Spinal cord (tissue), 10 donors: ENCODE data around the gene MYT1. TPM values are rescaled to one million over a fixed set of nuclear protein-coding genes. Genes with fewer than 3 reads are reported as not detected.

Source experiments
- DNase-seq, 6 donors: peaks; one replicate each; pipeline versions ENCODE4 v3.0.0 to v3.0.0-alpha.2; 2013 to 2015; ENCODE audit warnings: low spot score in 6 of 6, low read depth in 4 of 6
- H3K27ac ChIP-seq: one replicate; pipeline ENCODE4 v1.5.1; 2013; ENCODE audit warnings: low read depth, low read length, control low read depth
- H3K27me3 ChIP-seq: one replicate; pipeline ENCODE4 v1.6.1; 2013; ENCODE audit warnings: low read length; ENCODE audit not compliant: control insufficient read depth, insufficient read depth
- H3K36me3 ChIP-seq: one replicate; pipeline ENCODE4 v1.6.1; 2013; ENCODE audit warnings: low read length; ENCODE audit not compliant: control insufficient read depth, insufficient read depth
- H3K4me1 ChIP-seq: one replicate; pipeline ENCODE4 v1.6.1; 2013; ENCODE audit warnings: low read length; ENCODE audit not compliant: control insufficient read depth, insufficient read depth
- H3K4me3 ChIP-seq: one replicate; pipeline ENCODE4 v1.5.1; 2013; ENCODE audit warnings: low read depth, low read length, control low read depth
- H3K9me3 ChIP-seq: one replicate; pipeline ENCODE4 v1.6.1; 2013; ENCODE audit warnings: low read length; ENCODE audit not compliant: control insufficient read depth, insufficient read depth
- WGBS: methylation state at CpG from one replicate; pipeline ENCODE4 v1.1.5; 2013; ENCODE audit warnings: missing lambda C conversion rate; ENCODE audit not compliant: insufficient coverage; 5-methylcytosine and 5-hydroxymethylcytosine counted together
- polyA plus RNA-seq, 2 donors: library from polyadenylated mRNA; unstranded; fragments of 120-200 nt; gene quantifications; one replicate each; pipeline ENCODE4 v1.2.1, GENCODE V29; 2013; ENCODE audit not compliant: insufficient read length in 2 of 2
- total RNA-seq, 2 donors: library from RNA; depleted of rRNA in 1 of 2; stranded (reverse); fragments of 120-200 nt in 1 of 2; fragments of >200 nt in 1 of 2; gene quantifications; one replicate each; pipeline versions ENCODE4 v1.2.3 to v1.2.4, GENCODE V29; 2013 to 2014
- donor health status: healthy.

The MYT1 gene
- total and polyA plus RNA-seq, 4 donors, result 6.1 to 21.4 (median 13.5) TPM

DNA sequence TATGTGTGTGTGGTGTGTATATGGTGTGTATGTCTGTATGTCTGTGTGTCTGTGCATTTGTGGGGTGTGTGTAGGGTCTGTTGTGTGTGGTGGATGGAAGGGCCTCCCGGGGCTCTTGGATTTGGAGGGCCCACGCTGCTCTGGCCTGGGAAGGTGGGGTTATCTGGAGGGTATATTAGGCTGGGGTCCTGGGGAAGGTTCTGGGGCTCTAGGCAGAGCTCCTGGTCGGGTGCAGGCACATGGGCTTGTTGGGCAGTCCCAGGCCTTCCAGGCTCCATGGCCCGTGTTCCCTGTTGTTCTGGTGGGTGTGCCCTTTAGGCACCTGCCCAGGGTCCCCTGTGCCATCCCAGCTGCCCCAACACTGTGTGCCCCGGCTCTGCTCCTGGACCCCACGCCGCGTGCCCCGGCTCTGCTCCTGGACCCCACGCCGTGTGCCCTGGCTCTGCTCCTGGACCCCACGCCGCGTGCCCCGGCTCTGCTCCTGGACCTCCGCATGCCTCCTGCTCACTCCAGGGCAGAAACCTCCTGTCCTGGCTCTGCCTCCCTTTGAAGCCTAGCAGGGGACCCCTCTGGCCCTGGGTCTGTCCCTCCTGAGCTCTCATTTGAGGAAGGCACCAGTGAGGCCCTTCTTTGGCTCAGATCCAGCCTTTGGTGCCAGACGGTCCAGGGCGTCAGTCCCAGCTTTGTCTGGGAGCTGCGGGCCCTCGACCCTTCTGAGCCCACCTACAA lies 10.2 kb upstream of the MYT1 start:
- H3K4me3 ChIP-seq, result no peak overlapping the region
- H3K27me3 ChIP-seq, result no peaks in the 10 kb centered on the region
- no peaks in the 10 kb centered on the region for H3K9me3 ChIP-seq

DNA sequence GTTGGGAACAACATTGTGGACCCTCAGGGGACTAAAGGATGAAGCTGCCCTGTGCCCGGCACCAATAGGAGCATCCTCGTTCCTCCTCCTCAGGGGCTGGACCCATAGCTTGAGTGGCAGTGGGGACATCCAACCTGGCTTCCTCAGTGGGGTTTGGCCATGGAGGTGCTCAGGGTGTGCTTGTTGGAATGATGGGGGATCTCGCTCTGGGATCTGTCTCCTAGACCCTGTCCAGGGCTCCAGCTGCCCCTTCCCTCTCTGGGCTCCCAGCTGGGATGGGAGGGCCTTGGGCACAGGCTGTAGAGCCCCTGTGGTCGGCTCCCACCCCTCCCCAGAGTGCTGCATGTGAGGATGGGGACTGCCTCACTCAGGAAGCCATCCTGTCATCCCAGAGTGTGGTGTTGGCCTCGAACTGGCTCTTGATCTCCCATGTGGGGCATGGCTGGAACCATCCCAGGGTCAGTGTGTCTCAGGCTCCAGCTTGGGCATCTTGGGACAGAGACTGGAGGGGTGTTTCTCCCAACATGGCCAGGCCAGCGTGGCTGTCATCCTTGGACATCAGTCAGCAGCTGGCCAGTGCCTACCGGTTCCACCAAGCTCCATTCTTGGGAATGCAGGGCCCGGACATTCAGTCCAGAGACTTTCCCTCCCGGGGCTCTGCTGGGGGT lies 9.5 kb upstream of the MYT1 start:
- DNase-seq, result no peak
- Histone ChIP-seq H3K36me3 (no peaks in the 10 kb centered on the region), H3K4me1 (peaks cover 62% of the 10 kb centered on the region), H3K27ac (no peak overlapping the region), H3K4me3 (no peak overlapping the region), H3K27me3 (no peaks in the 10 kb centered on the region), H3K9me3 (no peaks in the 10 kb centered on the region)
- WGBS, result 67% methylated on average over 9 of the region's 9 CpGs

More for the DNA sequence above, 10.2 kb upstream of the MYT1 start:
- Histone ChIP-seq H3K36me3 (no peaks in the 10 kb centered on the region), H3K4me1 (peaks cover 60% of the 10 kb centered on the region), H3K27ac (no peak overlapping the region)
- DNase-seq, result no peak
- 76% methylated on average over 20 of the region's 20 CpGs for WGBS

DNA sequence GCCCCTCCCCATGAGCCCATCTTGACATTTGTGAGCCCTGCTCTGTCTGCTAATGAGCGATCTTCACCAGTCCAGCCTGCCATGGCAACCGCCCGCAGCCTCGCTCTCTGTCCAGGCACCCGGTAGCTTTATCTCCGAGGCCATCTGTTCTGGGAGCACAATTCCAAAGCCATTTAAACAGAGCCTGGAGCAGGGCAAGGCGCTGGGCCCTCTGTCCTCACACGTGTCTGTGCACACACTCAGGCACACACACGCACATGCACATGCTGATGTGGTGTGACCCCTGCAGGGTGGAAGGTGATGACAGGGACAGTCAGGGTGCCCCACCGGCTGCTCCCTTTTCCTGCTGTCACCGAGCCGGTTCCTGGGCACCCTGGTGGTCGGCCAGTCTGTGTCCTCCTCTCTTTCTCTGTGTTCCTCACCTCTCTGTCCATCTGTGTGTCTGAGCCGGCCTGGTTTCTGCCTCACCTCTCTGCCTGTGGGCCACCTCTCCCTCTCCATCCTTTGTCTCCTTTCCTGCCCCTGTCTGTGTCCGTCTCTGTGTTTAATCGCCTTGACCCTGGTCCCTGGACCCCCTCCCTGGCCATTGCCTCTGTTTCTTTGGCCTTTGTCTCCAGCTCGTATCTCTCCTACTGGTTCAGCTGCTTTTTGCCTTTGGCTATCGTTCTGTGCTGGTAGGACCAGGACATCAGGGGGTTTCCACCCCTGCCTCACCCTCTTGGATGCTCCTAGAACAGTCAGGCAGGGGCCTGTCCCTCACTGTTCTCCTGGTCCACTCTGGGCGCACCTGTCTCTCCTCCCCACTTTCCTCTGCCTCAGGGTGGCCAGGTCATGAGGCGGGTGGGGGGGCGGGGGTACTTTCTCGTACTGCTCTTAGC lies 8.8 kb upstream of the MYT1 start:
- Histone ChIP-seq H3K4me3 (no peak overlapping the region), H3K4me1 (peaks cover 70% of the 10 kb centered on the region), H3K9me3 (no peaks in the 10 kb centered on the region), H3K27me3 (peaks cover 7% of the 10 kb centered on the region), H3K36me3 (no peaks in the 10 kb centered on the region), H3K27ac (no peak overlapping the region)
- DNase-seq, result peak in 2 of 6 donors; percentile 25 to 51
- 50% methylated on average over 21 of the region's 22 CpGs for WGBS

DNA sequence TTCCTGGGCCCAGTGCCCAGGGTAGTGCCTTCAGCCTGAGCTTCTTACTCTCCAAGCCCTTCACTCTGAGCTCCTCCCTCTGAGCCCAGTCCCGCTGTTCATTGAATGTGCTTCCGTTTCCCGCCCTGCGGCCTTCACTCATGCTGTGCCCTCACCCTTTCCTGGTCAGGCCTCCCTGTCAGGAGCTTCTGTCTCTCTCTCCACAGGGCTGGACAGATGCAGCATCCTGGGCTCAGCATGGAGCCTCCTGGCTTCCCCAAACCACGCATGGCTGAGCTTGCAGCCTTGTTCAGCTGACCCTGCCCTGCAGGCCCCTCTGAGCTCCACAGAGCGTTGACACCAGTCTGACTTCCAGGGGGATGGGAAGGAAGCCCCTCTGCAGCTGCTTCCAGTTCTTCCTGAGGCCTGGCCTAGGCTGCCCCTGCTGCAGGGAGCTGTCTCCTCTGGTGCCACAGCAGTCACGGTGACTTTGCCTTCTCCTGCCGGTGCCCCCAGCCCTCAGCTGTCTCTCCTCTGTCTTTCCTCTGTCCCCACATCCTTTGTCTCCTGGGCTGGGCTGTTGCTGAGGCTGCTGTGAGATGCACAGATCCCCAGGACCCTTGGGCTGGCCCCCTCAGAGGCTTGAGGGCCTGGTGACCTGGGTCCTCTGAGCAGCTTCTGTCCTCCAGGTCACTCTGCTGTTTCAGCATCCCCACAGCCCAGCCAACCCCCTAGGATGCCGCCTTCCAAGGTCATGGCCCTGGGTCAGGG lies 7.9 kb upstream of the MYT1 start:
- Histone ChIP-seq H3K4me1 (peaks cover 78% of the 10 kb centered on the region), H3K36me3 (no peaks in the 10 kb centered on the region), H3K27ac (no peak overlapping the region), H3K4me3 (no peak overlapping the region), H3K27me3 (peaks cover 13% of the 10 kb centered on the region), H3K9me3 (no peaks in the 10 kb centered on the region)
- WGBS, result 30% methylated on average over 8 of the region's 9 CpGs
- peak in 2 of 6 donors; percentile 16 to 39 for DNase-seq

DNA sequence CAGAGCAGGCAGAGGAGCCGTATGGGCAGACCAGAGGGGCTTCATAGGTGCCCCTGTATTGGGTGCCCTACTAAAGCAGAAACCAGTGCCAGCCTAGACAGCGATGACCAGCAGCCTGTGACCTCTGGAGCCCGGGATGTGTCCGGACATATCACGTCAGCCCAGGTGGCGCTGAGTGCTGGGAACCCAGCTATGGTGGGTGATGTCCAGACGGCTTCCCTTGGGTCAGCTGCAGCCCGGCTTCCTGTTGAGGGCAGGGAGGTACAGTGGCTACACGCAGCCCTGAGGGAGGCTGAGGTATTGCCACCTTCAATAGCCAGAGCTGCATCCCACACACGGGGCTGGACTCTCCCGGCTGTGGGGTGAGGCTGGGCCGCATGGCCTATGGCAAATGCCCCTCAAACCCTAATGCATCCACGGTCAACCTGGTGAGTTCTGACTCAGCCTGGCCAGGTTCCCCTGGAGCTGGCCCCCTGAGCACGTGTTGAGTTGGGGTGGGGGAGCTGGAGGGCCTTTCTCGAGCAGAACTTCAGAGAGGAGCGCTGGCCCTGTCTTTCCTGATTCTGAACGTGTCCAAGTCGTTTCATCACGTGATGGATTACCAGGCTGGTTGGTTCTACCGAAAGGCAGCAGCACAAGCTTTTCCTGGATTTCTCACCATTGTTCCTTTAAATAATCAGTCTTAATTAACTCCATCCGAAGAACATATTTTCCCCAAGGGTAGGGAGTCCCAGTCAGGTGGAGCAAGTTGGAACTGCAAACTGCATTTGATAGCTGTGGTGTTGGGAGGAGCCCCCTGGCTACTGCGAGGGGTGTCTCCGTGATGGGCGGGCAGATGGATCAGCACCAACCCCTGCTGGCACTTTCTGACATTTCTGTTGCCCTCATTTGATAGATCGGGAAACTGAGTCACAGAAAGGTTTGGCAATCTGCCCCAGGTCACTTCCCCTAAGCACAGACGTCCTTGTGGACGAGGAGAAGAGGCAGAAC lies 7.1 kb upstream of the MYT1 start:
- 77% methylated on average over 25 of the region's 27 CpGs for WGBS
- Histone ChIP-seq H3K27me3 (peaks cover 16% of the 10 kb centered on the region), H3K9me3 (no peaks in the 10 kb centered on the region), H3K4me1 (peaks cover 81% of the 10 kb centered on the region), H3K36me3 (no peaks in the 10 kb centered on the region), H3K4me3 (no peak overlapping the region), H3K27ac (no peak overlapping the region)
- DNase-seq, result peak in 1 of 6 donors; percentile 64

DNA sequence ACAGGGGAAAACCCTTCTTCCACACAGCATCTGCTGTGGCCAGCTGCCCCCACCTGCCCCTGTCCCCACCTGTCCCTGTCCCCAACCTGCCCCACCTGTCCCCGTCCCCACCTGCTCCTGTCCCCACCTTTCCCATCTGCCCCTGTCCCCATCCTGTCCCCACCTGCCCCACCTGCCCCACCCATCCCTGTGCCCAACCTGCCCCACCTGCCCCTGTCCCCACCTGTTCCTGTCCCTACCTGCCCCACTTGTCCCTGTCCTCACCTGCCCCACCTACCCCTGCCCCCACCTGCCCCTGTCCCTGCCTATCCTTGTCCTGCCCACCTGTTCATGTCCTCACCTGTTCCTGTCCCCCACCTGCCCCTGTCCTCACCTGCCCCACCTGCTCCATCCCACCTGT lies 6.4 kb upstream of the MYT1 start:
- no peak for DNase-seq
- H3K36me3 ChIP-seq, result no peaks in the 10 kb centered on the region
- no peaks in the 10 kb centered on the region for H3K9me3 ChIP-seq
- H3K4me3 ChIP-seq, result no peak overlapping the region
- peaks cover 79% of the 10 kb centered on the region for H3K4me1 ChIP-seq
- H3K27me3 ChIP-seq, result peaks cover 23% of the 10 kb centered on the region
- no peak overlapping the region for H3K27ac ChIP-seq
- WGBS, result no CpG with 5 or more reads among the region's 1 CpG

DNA sequence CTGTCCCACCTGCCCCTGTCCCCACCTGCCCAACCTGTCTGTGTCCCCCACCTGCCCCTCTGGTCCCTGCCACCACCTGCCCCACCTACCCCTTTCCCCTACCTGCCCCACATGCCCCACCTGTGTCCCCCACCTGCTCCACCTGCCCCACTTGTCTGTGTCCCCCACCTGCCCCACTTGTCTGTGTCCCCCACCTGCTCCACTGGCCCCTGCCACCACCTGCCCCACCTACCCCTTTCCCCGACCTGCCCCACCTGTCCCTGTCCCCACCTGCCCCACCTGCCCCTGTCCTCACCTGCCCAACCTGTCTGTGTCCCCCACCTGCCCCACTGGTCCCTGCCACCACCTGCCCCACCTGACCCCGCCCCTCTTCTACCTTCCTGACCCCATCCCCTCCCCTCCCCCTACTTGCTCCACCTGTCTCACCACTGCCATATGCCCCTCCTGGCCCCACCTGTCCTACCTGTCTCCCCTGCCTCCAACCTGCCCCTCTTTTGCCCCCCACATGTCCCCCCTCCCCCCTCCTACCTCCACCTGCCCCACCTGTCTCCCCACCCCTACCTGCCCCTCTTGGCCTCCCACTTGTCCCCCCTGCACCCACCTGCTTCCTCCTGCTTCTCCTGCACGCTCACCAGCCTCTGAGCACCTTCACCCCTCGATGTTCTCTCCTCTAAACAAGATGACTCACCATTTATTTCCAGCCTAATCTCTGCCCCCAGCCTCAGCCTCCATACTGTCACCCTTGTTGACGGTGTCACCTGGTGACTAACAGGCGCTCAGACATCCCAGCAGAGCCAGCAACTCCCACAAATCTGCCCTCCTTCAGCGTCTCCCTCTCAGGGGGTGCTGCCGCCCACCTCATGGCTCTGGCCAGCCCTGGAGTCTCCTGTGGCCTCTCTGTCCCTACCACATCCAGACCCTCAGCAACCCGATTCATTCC lies 5.6 kb upstream of the MYT1 start:
- Histone ChIP-seq H3K27ac (no peak overlapping the region), H3K9me3 (no peaks in the 10 kb centered on the region), H3K4me3 (no peak overlapping the region), H3K27me3 (peaks cover 23% of the 10 kb centered on the region), H3K36me3 (no peaks in the 10 kb centered on the region), H3K4me1 (peaks cover 74% of the 10 kb centered on the region)
- no peak for DNase-seq
- 63% methylated on average over 8 of the region's 9 CpGs for WGBS

DNA sequence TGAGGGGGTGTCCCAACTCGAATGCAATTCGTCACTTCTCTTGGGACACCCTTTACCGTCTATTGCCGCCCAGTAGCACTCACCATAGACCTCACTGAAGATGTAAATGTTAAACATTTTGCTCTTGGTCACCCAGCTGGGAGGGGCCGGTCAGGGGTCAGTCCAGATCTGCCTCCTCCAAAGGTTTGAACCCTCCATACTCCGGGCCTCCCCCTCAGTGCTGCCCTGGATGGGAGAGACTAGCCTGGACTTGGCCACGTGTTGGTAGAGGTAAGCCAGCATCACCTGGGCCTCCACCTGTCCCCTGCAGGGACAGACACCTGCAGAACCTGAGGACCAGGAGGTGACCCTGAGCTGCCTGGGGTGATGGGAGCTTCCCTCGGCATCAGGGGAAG lies 5.0 kb upstream of the MYT1 start:
- no peaks in the 10 kb centered on the region for H3K9me3 ChIP-seq
- no peak overlapping the region for H3K27ac ChIP-seq
- no peak overlapping the region for H3K4me3 ChIP-seq
- peaks cover 73% of the 10 kb centered on the region for H3K4me1 ChIP-seq
- H3K27me3 ChIP-seq, result peaks cover 23% of the 10 kb centered on the region
- DNase-seq, result no peak
- WGBS, result 80% methylated on average over 4 of the region's 8 CpGs
- H3K36me3 ChIP-seq, result no peaks in the 10 kb centered on the region
